Measurements from ENCODE around the gene PSMD3. TPM values are rescaled to one million over a fixed set of nuclear protein-coding genes. Genes with fewer than 3 reads are reported as not detected.

PSMD3 gene
- 100 to 1,000 TPM in 2 of 6 donors, 10 to 100 TPM in 4; 55.5 to 117 (median 78.8) TPM for total RNA-seq

DNA sequence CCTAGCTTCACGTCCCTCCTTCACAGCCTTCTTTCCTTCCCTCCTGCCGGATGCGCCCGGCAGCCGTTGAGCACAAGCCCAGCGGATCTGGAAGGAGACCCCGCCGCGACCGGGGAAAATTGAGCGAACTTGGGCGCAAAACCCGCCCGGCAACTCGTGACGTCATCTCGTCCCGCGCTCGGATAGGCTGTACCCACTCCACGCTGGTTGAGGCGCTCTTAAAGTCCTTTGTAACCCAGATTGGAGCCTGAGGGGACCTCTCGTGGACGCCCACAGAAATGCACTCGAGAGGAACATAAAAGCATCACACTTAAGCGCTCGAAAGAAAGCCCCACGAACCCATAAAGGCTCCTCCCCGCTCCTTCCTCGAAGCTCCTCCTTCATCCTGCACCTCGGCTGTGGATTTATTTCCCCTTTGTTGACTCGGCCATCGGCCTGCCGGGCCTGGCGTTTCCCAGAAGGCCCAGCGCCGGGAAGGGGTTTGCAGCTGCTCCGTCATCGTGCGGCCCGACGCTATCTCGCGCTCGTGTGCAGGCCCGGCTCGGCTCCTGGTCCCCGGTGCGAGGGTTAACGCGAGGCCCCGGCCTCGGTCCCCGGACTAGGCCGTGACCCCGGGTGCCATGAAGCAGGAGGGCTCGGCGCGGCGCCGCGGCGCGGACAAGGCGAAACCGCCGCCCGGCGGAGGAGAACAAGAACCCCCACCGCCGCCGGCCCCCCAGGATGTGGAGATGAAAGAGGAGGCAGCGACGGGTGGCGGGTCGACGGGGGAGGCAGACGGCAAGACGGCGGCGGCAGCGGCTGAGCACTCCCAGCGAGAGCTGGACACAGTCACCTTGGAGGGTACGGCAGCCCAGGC, at the start of gene PSMD3:
PSMD3 (plus strand) TSS at position 457 of the 856 bp plus-strand sequence; CDS start at position 621, 164 bp downstream.
- DNase-seq (peak; percentile 96 to 99), ATAC-seq (ENCODE audit: low FRiP score in 2 of 2) (peak; percentile 98 to 99)
- H3K9me3 ChIP-seq: no peaks in the 10 kb centered on the region
- peaks cover 10 to 20% (median 17%) of the 10 kb centered on the region in 4 donors for H3K36me3 ChIP-seq
- TF ChIP-seq POLR2AphosphoS5 (IDR thresholded peaks at IDR 0.05) (peak; percentile 97 to 98), EP300 (IDR thresholded peaks at IDR 0.05) (peak in 1 of 4 donors; percentile 60), POLR2A (IDR thresholded peaks at IDR 0.05) (peak in 3 of 4 donors; percentile 81 to 93 (median 84))
- TF ChIP-seq, protein P1, sequence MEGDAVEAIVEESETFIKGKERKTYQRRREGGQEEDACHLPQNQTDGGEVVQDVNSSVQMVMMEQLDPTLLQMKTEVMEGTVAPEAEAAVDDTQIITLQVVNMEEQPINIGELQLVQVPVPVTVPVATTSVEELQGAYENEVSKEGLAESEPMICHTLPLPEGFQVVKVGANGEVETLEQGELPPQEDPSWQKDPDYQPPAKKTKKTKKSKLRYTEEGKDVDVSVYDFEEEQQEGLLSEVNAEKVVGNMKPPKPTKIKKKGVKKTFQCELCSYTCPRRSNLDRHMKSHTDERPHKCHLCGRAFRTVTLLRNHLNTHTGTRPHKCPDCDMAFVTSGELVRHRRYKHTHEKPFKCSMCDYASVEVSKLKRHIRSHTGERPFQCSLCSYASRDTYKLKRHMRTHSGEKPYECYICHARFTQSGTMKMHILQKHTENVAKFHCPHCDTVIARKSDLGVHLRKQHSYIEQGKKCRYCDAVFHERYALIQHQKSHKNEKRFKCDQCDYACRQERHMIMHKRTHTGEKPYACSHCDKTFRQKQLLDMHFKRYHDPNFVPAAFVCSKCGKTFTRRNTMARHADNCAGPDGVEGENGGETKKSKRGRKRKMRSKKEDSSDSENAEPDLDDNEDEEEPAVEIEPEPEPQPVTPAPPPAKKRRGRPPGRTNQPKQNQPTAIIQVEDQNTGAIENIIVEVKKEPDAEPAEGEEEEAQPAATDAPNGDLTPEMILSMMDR (IDR thresholded peaks at IDR 0.05): peak; percentile 61 to 97 (median 92)
- H3K27ac ChIP-seq: peak within 1 kb of the TSS; percentile 94 to 99 (median 96)
- H3K4me1 ChIP-seq: peaks cover 19 to 31% (median 25%) of the 10 kb centered on the region in 4 donors
- 1% methylated on average over 16 to 51 of the region's 84 CpGs for WGBS, 2 donors
- H3K4me3 ChIP-seq: peak within 1 kb of the TSS; percentile 92 to 100 (median 94)
- H3K27me3 ChIP-seq: no peaks in the 10 kb centered on the region

DNA sequence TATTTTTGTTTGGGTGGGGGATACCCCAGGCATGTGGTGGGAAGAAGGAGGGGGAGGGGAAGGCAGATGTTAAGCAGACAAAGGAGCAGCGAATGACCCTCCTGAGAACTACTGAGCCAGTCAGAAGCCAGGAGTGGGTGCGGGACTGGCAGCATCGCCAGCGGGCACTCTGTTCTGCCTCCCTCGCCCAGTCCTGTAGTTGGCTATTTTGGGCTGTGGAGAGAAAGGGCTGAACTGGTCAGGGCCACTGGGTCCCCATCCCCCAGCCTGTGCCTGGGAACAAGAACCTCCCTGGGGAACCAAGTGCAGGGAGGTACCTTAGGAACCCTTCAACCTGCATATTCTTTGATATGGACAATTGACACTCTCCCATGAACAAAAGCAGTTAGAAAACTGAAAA, 46.7 kb upstream of the PSMD3 start:
- ATAC-seq (ENCODE audit: low FRiP score in 2 of 2): no peak
- no peak overlapping the region for H3K27ac ChIP-seq
- TF ChIP-seq POLR2A (IDR thresholded peaks at IDR 0.05): no peak
- no peak for TF ChIP-seq POLR2AphosphoS5 (IDR thresholded peaks at IDR 0.05)
- no peak for TF ChIP-seq EP300 (IDR thresholded peaks at IDR 0.05)
- TF ChIP-seq, protein P1 (IDR thresholded peaks at IDR 0.05): no peak
- WGBS, 2 donors: 83 to 88% methylated on average over 5 of the region's 5 CpGs
- no peak overlapping the region for H3K4me3 ChIP-seq
- no peaks in the 10 kb centered on the region for H3K27me3 ChIP-seq
- peaks cover 7 to 11% (median 11%) of the 10 kb centered on the region in 4 donors for H3K4me1 ChIP-seq
- peak in 1 of 2 donors; percentile 57 for DNase-seq
- no peaks in the 10 kb centered on the region for H3K9me3 ChIP-seq
- no peaks in the 10 kb centered on the region for H3K36me3 ChIP-seq

DNA sequence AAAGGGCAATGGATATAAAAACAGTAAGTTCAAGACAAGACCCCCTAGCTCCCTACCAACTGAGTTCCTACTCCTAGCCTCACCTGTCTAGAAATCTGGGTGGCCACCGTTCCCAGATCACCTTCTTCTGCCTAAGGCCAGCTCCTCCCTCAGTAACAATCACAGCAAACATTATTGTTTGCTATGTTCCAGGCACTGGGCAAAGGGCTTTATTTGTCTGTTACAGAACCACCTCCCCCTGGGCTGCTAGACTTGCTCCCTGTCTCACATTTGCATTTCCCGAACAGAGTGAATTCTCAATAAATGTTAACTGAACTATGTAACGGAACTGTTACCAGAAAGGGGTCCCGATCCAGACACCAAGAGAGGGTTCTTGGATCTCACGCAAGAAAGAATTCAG, 46.3 kb upstream of the PSMD3 start:
- no peaks in the 10 kb centered on the region for H3K36me3 ChIP-seq
- peaks cover 4 to 7% (median 7%) of the 10 kb centered on the region in 4 donors for H3K4me1 ChIP-seq
- 80 to 82% methylated on average over 5 of the region's 5 CpGs for WGBS, 2 donors
- no peaks in the 10 kb centered on the region for H3K27me3 ChIP-seq
- ATAC-seq (ENCODE audit: low FRiP score in 2 of 2) (no peak), DNase-seq (no peak)
- H3K9me3 ChIP-seq: no peaks in the 10 kb centered on the region
- H3K27ac ChIP-seq: no peak overlapping the region
- TF ChIP-seq EP300 (IDR thresholded peaks at IDR 0.05): no peak
- no peak for TF ChIP-seq POLR2A (IDR thresholded peaks at IDR 0.05)
- TF ChIP-seq, protein P1 (IDR thresholded peaks at IDR 0.05): no peak
- TF ChIP-seq POLR2AphosphoS5 (IDR thresholded peaks at IDR 0.05): no peak
- no peak overlapping the region for H3K4me3 ChIP-seq

DNA sequence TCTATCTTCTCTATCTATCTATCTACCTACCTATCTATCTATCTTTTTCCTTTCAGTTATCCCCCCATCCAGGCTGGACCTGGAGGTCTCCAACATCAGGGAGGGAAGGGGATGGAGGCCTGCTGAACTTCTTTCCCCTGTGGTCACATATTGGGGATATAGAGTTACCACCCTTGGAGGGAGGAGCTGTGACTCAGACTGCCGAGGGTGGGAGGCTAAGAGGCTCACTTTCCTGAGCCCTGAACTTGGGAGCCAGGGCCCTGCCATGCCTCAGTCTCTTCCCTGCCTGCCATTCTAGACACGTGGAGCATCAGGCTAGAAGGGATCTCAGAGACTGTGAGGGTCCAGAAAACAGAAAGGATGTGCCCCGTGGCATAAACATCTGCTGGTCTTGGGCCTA, 44.7 kb upstream of the PSMD3 start:
- no peak for DNase-seq
- H3K4me1 ChIP-seq: peaks cover 0 to 6% (median 2%) of the 10 kb centered on the region in 4 donors
- H3K27me3 ChIP-seq: no peaks in the 10 kb centered on the region
- H3K4me3 ChIP-seq: no peak overlapping the region
- 76 to 93% methylated on average over 2 to 3 of the region's 3 CpGs for WGBS, 2 donors
- ATAC-seq (ENCODE audit: low FRiP score in 2 of 2): no peak
- TF ChIP-seq, protein P1 (IDR thresholded peaks at IDR 0.05): no peak
- TF ChIP-seq EP300 (IDR thresholded peaks at IDR 0.05) (no peak), POLR2A (IDR thresholded peaks at IDR 0.05) (no peak), POLR2AphosphoS5 (IDR thresholded peaks at IDR 0.05) (no peak)
- H3K27ac ChIP-seq: no peak overlapping the region
- H3K9me3 ChIP-seq: no peaks in the 10 kb centered on the region
- H3K36me3 ChIP-seq: no peaks in the 10 kb centered on the region

Measured in upper lobe of left lung (tissue), 6 donors.